Measurements from ENCODE around the gene GARRE1. TPM values are rescaled to one million over a fixed set of nuclear protein-coding genes. Genes with fewer than 3 reads are reported as not detected.

Gene GARRE1
- total and polyA plus RNA-seq, 2 experiments from 2014 or later, result 16.0 to 20.0 TPM

- TF ChIP-seq, protein P1, sequence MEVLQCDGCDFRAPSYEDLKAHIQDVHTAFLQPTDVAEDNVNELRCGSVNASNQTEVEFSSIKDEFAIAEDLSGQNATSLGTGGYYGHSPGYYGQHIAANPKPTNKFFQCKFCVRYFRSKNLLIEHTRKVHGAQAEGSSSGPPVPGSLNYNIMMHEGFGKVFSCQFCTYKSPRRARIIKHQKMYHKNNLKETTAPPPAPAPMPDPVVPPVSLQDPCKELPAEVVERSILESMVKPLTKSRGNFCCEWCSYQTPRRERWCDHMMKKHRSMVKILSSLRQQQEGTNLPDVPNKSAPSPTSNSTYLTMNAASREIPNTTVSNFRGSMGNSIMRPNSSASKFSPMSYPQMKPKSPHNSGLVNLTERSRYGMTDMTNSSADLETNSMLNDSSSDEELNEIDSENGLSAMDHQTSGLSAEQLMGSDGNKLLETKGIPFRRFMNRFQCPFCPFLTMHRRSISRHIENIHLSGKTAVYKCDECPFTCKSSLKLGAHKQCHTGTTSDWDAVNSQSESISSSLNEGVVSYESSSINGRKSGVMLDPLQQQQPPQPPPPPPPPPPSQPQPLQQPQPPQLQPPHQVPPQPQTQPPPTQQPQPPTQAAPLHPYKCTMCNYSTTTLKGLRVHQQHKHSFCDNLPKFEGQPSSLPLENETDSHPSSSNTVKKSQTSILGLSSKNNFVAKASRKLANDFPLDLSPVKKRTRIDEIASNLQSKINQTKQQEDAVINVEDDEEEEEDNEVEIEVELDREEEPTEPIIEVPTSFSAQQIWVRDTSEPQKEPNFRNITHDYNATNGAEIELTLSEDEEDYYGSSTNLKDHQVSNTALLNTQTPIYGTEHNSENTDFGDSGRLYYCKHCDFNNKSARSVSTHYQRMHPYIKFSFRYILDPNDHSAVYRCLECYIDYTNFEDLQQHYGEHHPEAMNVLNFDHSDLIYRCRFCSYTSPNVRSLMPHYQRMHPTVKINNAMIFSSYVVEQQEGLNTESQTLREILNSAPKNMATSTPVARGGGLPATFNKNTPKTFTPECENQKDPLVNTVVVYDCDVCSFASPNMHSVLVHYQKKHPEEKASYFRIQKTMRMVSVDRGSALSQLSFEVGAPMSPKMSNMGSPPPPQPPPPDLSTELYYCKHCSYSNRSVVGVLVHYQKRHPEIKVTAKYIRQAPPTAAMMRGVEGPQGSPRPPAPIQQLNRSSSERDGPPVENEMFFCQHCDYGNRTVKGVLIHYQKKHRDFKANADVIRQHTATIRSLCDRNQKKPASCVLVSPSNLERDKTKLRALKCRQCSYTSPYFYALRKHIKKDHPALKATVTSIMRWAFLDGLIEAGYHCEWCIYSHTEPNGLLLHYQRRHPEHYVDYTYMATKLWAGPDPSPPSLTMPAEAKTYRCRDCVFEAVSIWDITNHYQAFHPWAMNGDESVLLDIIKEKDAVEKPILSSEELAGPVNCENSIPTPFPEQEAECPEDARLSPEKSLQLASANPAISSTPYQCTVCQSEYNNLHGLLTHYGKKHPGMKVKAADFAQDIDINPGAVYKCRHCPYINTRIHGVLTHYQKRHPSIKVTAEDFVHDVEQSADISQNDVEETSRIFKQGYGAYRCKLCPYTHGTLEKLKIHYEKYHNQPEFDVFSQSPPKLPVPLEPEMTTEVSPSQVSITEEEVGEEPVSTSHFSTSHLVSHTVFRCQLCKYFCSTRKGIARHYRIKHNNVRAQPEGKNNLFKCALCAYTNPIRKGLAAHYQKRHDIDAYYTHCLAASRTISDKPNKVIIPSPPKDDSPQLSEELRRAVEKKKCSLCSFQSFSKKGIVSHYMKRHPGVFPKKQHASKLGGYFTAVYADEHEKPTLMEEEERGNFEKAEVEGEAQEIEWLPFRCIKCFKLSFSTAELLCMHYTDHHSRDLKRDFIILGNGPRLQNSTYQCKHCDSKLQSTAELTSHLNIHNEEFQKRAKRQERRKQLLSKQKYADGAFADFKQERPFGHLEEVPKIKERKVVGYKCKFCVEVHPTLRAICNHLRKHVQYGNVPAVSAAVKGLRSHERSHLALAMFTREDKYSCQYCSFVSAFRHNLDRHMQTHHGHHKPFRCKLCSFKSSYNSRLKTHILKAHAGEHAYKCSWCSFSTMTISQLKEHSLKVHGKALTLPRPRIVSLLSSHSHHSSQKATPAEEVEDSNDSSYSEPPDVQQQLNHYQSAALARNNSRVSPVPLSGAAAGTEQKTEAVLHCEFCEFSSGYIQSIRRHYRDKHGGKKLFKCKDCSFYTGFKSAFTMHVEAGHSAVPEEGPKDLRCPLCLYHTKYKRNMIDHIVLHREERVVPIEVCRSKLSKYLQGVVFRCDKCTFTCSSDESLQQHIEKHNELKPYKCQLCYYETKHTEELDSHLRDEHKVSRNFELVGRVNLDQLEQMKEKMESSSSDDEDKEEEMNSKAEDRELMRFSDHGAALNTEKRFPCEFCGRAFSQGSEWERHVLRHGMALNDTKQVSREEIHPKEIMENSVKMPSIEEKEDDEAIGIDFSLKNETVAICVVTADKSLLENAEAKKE (CRISPR knock-in tag; IDR thresholded peaks at IDR 0.05), result no peak
- TF ChIP-seq POLR2AphosphoS5 (IDR thresholded peaks at IDR 0.05; ENCODE audit: low read depth), result no peak
- TF ChIP-seq, protein P2, sequence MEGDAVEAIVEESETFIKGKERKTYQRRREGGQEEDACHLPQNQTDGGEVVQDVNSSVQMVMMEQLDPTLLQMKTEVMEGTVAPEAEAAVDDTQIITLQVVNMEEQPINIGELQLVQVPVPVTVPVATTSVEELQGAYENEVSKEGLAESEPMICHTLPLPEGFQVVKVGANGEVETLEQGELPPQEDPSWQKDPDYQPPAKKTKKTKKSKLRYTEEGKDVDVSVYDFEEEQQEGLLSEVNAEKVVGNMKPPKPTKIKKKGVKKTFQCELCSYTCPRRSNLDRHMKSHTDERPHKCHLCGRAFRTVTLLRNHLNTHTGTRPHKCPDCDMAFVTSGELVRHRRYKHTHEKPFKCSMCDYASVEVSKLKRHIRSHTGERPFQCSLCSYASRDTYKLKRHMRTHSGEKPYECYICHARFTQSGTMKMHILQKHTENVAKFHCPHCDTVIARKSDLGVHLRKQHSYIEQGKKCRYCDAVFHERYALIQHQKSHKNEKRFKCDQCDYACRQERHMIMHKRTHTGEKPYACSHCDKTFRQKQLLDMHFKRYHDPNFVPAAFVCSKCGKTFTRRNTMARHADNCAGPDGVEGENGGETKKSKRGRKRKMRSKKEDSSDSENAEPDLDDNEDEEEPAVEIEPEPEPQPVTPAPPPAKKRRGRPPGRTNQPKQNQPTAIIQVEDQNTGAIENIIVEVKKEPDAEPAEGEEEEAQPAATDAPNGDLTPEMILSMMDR (conservative IDR thresholded peaks at IDR 0.05; ENCODE audit: low read depth in 2 of 2), result no peak
Observed at GRCh38 chr19:34231439-34231838, 22.9 kb upstream of the GARRE1 start (continued).

- Histone ChIP-seq H4K20me1 (replicated peaks; ENCODE audit: insufficient read depth) (no peaks in the 10 kb centered on the region; the same call in none of the 2 replicates), H3K9me2 (ENCODE audit: insufficient read depth) (no peaks in the 10 kb centered on the region), H3K4me1 (ENCODE audit: insufficient read depth) (peaks cover 34% of the 10 kb centered on the region), H3K36me3 (ENCODE audit: insufficient read depth) (peaks cover 16% of the 10 kb centered on the region), H2AFZ (no peak overlapping the region), H3F3A (replicated peaks; ENCODE audit: low read depth) (peaks cover 26% of the 10 kb centered on the region), H3K4me2 (no peak overlapping the region), H3K27me3 (ENCODE audit: insufficient read depth) (no peaks in the 10 kb centered on the region), H3K27ac (ENCODE audit: low read depth) (peak overlapping the region; percentile 76; the same call in 1 of the 2 replicates), H3K4me3 (no peak overlapping the region), H3K79me2 (replicated peaks; ENCODE audit: insufficient read depth) (no peaks in the 10 kb centered on the region)
- no peaks in the 10 kb centered on the region; the same call in 2 of the 3 replicates for H3K9me3 Mint-ChIP-seq
- H3K27ac Mint-ChIP-seq, result peak overlapping the region; percentile 82
- no peak overlapping the region for H3K4me3 Mint-ChIP-seq
- H3K27me3 Mint-ChIP-seq (ENCODE audit: insufficient read depth, low read depth, poor library complexity), result peaks cover 5% of the 10 kb centered on the region
- ATAC-seq (no peak), DNase-seq (ENCODE audit: low spot score) (no peak)
- peaks cover 37% of the 10 kb centered on the region for H3K4me1 Mint-ChIP-seq
- peaks cover 24% of the 10 kb centered on the region for H3K36me3 Mint-ChIP-seq (ENCODE audit: low read depth)
- TF ChIP-seq POLR2AphosphoS5 (IDR thresholded peaks at IDR 0.05; ENCODE audit: low read depth) (no peak), ZNF114 (CRISPR knock-in tag; IDR thresholded peaks at IDR 0.05) (no peak), EZH2phosphoT487 (IDR thresholded peaks at IDR 0.05; ENCODE audit: unreplicated experiment) (no peak)
- TF ChIP-seq, protein P1 (CRISPR knock-in tag; IDR thresholded peaks at IDR 0.05), result no peak
Observed at GRCh38 chr19:34232566-34233481, 21.5 kb upstream of the GARRE1 start.

All from GM23338 (cell line).